Nephron progenitor cell (in vitro differentiated cells): Measurements from ENCODE around the gene GMPR.

Source experiments
- DNase-seq: peaks from one replicate; pipeline ENCODE4 v3.0.0; 2021
- H3K27ac Mint-ChIP-seq: 2 replicates; pipeline ENCODE4 v1.8.0; 2021; ENCODE audit warnings: mild to moderate bottlenecking, moderate library complexity, mixed read lengths
- H3K27me3 Mint-ChIP-seq: 2 replicates; pipeline ENCODE4 v1.8.0; 2021; ENCODE audit warnings: mild to moderate bottlenecking, low read depth, mixed read lengths; ENCODE audit not compliant: poor library complexity
- H3K36me3 Mint-ChIP-seq: 2 replicates; pipeline ENCODE4 v1.8.0; 2021; ENCODE audit warnings: low read depth, mixed read lengths
- H3K4me1 Mint-ChIP-seq: 2 replicates; pipeline ENCODE4 v1.8.0; 2021; ENCODE audit warnings: mixed read lengths
- H3K4me3 Mint-ChIP-seq: 2 replicates; pipeline ENCODE4 v1.8.0; 2021; ENCODE audit warnings: mild to moderate bottlenecking, moderate library complexity, mixed read lengths
- H3K9me3 Mint-ChIP-seq: 2 replicates; pipeline ENCODE4 v1.8.0; 2021; ENCODE audit warnings: mild to moderate bottlenecking, moderate library complexity, mixed read lengths
- TF ChIP-seq, protein P1 (sequence below): fragments of 200-600 bp; sonication (generic); IDR thresholded peaks from 2 replicates; pipeline ENCODE4 v1.5.0; 2021; ENCODE audit warnings: antibody characterized with exemption

Gene GMPR

DNA sequence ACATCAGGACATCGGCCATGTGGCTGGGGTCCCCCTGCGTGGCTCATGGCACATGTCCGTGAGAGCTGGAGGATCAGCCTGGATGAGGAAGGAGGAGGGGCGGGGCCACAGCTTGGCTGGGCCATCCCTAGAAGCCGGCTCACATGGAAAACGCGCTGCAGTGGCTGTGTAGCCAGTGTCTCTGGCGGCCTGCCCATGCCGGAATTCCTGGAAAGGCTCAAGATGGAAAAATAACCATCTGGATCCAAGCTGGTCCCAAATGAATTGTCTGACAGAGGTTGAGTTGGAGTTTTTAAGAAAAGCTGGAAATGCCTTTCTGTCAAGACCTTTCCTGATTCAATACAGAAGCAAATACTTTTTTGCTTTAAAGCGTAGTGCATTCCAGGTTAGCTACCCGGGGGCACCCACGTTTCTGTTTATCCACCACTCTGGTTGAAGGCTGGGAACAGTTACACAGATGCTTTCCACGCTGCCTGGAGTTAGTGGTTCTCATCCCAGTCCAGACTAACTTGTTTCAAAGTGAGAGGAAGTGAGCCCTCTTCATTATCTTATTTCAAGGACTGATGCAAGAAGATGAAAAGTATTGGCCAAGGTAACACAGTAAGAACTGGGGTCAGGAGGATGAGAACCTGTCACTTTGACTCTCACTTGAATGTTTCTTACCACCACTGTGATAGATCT is 99.0 kb downstream of the GMPR start:
- TF ChIP-seq, protein P1, sequence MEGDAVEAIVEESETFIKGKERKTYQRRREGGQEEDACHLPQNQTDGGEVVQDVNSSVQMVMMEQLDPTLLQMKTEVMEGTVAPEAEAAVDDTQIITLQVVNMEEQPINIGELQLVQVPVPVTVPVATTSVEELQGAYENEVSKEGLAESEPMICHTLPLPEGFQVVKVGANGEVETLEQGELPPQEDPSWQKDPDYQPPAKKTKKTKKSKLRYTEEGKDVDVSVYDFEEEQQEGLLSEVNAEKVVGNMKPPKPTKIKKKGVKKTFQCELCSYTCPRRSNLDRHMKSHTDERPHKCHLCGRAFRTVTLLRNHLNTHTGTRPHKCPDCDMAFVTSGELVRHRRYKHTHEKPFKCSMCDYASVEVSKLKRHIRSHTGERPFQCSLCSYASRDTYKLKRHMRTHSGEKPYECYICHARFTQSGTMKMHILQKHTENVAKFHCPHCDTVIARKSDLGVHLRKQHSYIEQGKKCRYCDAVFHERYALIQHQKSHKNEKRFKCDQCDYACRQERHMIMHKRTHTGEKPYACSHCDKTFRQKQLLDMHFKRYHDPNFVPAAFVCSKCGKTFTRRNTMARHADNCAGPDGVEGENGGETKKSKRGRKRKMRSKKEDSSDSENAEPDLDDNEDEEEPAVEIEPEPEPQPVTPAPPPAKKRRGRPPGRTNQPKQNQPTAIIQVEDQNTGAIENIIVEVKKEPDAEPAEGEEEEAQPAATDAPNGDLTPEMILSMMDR: no peak
- Mint-ChIP-seq H3K4me3 (no peak overlapping the region), H3K27ac (no peak overlapping the region), H3K4me1 (peaks cover 17% of the 10 kb centered on the region), H3K9me3 (peaks cover 10% of the 10 kb centered on the region), H3K27me3 (peaks cover 11% of the 10 kb centered on the region), H3K36me3 (no peaks in the 10 kb centered on the region)
- DNase-seq: no peak

DNA sequence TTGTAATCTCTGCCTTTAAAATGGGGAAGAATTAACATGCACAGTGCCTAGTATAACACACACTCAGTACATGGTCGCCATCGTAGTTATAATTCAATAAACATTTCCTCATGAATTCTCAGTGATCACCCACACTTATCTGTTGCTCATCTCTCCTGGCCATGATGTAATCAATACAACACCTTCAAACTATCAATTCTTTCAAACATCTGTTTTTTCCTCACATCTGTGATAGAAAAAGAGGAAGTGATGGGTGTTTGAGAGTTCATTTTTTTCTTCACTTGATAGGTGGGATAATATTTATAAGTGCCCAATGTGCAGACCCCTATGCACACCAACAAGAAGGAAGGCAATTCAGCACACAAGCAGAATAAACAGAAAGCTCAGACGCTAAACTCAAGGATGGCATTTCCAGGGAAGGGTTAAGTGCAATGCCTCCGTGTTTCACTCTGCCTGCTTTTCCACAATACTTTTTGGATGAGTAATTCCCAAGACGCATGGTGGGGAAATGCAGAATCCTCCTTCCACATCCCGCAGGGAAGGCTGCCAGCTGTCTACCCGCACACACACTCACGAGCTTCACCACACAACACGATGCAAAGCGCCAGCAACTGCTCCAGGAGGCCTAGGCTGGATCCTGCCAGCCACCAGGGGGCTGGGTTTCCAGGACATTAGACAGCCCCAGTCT is 100.3 kb downstream of the GMPR start:
- Mint-ChIP-seq H3K36me3 (no peaks in the 10 kb centered on the region), H3K9me3 (peaks cover 13% of the 10 kb centered on the region), H3K4me1 (peaks cover 17% of the 10 kb centered on the region), H3K27ac (no peak overlapping the region), H3K27me3 (peaks cover 11% of the 10 kb centered on the region), H3K4me3 (no peak overlapping the region)
- TF ChIP-seq, protein P1: peak; percentile 34
- DNase-seq: peak; percentile 32

DNA sequence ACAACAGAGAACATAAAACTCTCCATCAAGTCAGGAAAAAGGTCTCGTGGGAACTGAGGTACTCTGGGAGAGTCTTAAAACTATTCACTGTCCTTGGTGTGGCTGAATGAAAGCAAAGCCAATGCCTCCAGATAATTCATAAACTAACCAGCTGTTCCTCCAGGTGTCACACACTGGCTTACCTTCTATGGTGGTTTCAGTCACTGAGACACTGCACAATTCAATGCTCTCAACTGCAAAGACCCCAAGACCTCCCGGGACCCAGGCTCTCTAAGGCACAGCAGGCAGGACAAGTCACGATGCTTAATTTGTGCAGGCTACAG is 100.8 kb downstream of the GMPR start:
- Mint-ChIP-seq H3K4me3 (no peak overlapping the region), H3K27me3 (peaks cover 11% of the 10 kb centered on the region), H3K36me3 (no peaks in the 10 kb centered on the region), H3K27ac (no peak overlapping the region), H3K4me1 (peaks cover 17% of the 10 kb centered on the region), H3K9me3 (peaks cover 13% of the 10 kb centered on the region)
- TF ChIP-seq, protein P1: no peak
- no peak for DNase-seq

DNA sequence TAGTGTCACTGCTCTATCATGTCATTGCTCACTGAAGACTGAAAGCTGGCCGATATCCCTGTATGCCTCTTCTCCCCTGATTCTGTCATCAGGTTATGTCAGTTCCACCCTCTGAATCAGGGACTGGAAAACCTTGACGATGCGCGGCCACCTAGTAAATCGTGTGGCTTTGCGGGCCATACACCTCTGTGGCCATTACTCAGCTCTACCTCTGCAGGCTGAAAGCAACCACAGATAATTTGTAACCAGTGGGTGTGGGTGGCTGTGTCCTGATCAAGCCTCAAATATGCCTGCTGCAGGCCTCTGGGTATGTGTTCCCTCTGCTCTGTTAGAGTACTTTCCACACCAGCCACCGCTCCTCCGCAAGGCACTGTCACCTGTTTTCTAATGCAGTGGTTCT is 105.2 kb downstream of the GMPR start:
- Mint-ChIP-seq H3K27ac (peak overlapping the region; percentile 56), H3K9me3 (peaks cover 13% of the 10 kb centered on the region), H3K4me3 (no peak overlapping the region), H3K36me3 (no peaks in the 10 kb centered on the region), H3K4me1 (peaks cover 34% of the 10 kb centered on the region), H3K27me3 (no peaks in the 10 kb centered on the region)
- TF ChIP-seq, protein P1: no peak
- no peak for DNase-seq

DNA sequence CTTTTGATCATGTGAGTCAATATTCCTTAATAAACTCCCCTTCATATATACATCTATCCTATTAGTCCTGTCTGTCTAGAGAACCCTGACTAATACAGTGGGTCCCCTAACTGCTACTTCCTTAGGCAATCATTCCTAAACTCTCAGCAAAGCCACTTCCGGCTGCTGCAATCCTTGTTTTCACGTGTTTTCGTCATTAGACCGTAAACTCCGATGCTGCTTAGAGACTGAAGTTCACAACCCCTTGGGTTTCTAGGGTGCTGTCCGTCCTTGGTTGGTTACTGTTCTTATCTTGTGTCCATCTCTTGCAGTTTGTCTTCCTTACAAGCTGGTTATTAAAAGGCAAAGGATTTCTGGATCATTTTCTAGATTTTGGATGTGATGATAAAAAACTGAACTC is 106.4 kb downstream of the GMPR start:
- no peak overlapping the region for H3K4me3 Mint-ChIP-seq
- H3K27ac Mint-ChIP-seq: peak overlapping the region; percentile 20
- no peaks in the 10 kb centered on the region for H3K36me3 Mint-ChIP-seq
- peaks cover 13% of the 10 kb centered on the region for H3K9me3 Mint-ChIP-seq
- DNase-seq: no peak
- TF ChIP-seq, protein P1: no peak
- no peaks in the 10 kb centered on the region for H3K27me3 Mint-ChIP-seq
- peaks cover 30% of the 10 kb centered on the region for H3K4me1 Mint-ChIP-seq
